GM19328 (cell line): ENCODE measurements around the gene MYH13.

Experiments
- ATAC-seq: cut with Tn5 transposase; IDR thresholded peaks from one replicate; pipeline ENCODE4 v1.9.1; 2021; ENCODE audit warnings: mild to moderate bottlenecking, moderate library complexity; ENCODE audit not compliant: unreplicated experiment

The MYH13 gene

DNA sequence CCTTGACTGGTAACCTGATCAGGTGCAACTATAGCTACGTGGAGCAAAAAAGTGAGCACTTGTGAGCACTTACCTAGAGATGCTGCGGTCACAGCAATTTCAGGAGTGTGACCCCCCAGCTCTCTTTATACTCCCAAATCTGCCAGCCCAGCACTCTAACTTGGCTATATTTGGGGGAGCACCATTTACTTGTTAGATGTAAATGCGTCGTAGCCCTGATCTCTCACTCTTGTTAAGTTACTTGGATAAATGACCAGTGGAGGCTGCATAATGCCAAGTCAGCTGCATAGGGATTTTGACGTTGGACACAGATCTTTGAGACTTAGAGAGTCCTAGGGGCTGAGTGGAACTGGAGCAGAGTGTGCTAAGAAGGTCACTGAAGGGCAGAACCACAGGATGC is at the start of gene MYH13:
MYH13 (minus strand) TSS at position 101 of the 400 bp plus-strand sequence. CDS start 8,476 bp downstream, outside the sequence.
- ATAC-seq = no peak

DNA sequence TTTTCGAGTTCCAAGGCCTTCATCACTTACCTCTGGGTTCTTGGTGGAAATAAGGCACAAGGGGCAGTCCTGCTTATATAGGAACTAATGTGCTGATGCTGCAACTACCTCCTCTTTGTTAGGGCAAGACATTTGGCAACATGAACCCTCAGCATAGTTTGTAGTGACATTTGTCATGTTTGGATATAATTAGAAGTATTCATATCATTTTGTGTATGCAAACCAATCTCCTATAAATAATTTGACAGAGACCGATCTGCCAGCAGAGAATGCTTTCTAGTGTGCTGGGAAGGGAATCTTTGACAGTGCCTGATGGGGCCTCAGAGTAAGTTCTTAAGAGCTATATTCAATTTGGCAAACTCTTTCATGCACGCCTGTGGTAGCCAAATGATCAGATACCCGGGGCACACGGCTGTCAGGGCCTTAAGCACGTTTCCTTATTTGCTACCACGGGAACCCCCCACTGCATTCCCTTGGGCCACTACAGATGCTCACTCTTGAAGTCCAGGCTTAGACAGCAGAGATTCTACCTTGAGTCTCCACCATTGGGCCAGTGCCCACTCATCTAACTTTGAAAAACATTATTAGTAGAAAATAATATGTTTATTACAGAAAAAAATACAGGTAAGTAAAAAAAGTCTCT is 49.2 kb upstream of the MYH13 start, which contains the start of gene MYH8:
MYH8 (minus strand) TSS at position 51 of the 643 bp plus-strand sequence. CDS start 1,723 bp downstream, outside the sequence.
- no peak for ATAC-seq

DNA sequence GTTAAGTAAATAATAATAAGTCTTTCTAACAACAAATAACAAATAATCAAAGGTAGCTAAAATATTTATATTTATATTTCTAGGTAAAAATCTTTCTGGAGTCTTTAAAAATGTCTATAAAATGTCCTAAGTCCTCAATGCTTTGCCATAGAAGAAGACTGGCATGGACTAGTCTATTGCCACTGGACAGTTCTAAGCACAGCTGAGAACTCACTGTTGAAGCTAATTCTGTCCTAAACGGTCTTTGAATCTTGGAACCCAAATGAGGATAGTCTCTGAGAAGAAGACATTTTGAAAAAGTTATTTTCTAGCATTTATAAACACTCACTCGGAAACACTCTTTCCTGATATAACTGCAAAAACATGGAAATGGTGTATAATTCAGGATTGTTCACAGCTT is 48.4 kb upstream of the MYH13 start:
- ATAC-seq = no peak

DNA sequence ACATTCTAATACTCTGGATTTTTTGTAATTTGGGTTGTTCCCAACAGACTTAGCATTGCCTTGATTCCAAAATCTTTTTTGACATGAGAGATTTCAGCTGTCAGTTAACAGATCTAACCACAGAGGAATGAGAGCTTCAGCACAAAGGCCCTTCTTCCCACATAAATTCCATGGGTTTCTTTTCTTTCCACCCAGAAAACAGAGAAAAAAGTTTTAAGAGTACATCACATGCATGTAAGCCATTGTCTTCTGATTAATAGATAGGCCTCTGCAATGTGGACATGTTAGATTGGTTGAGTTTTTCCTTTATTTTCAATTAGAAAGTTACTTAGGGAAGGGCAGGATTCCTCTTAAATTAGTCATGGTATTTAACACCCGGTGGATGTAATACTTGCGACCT is 48.0 kb upstream of the MYH13 start:
- no peak for ATAC-seq

DNA sequence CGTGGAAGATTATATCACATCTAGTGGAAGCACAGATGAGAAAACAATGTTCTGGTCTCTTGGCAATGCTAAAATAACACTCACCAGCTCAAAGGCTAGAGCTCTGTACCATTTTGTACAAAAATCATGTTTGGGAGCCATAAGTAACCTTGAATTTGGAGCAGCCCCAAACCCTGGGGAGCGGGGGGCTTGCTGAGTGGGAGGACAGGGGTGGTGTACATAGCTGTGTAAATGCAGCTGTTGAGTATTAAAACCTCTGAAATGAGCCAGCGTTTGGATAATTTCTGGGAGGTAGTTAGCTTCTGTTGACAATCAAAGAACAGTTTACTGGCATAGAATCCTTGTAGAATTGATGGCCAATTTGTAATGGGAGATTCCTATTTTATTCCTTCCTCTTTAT is 44.6 kb upstream of the MYH13 start:
- ATAC-seq = no peak

DNA sequence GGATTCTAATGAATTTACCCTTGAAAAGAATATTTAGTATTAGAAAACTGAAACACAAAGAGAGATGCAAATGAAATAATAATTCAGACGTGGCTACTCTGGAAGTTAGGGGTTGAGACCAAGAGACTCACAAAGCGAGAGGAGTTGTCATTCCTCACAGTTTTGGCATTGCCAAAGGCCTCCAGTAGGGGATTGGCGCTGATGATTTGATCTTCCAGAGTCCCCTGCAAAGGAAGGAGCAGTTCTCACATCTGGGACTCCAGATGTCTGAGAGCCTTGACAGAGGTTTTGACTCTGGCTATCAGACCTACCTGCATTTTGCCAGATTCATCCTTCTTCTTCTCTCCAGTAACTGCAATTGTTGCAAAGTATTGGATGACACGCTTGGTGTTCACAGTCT is 42.4 kb upstream of the MYH13 start:
- no peak for ATAC-seq

DNA sequence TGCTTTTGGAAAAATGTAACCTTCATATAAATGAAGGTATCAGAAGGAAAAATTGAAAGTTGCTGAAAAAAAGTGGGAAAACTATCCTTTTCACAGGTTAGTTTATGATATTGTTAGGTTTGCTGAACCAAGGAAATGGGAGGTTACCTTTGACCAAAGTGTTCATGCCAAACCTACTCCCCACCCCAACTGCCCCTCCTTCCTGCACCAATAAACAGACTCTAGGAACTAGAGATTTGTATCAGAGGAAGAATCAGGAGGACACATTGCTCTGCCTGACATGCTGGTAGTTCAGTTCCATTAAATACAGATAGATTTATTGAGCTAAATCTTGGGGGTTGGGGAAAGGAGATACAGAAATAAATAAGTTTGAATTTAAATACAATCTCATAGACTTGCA is 30.8 kb upstream of the MYH13 start:
- ATAC-seq = no peak

DNA sequence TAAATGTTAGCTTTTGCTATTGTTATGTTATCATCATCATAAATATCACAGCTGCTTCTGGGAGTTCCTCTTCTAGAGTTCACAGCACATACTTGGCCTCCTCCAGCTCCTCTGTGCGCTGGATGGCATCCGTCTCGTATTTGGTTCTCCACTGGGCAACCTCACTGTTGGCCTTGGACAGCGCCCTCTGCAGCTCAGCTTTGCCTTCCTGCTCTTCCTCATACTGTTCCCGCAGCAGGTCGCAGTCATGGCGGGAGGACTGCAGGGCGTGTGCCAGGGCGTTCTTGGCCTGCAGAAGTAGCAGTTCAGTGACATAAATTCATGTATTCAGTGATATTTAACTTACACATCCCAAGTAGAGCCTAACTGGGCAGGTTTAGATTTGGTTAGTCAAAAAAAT is 25.5 kb upstream of the MYH13 start:
- ATAC-seq = no peak

DNA sequence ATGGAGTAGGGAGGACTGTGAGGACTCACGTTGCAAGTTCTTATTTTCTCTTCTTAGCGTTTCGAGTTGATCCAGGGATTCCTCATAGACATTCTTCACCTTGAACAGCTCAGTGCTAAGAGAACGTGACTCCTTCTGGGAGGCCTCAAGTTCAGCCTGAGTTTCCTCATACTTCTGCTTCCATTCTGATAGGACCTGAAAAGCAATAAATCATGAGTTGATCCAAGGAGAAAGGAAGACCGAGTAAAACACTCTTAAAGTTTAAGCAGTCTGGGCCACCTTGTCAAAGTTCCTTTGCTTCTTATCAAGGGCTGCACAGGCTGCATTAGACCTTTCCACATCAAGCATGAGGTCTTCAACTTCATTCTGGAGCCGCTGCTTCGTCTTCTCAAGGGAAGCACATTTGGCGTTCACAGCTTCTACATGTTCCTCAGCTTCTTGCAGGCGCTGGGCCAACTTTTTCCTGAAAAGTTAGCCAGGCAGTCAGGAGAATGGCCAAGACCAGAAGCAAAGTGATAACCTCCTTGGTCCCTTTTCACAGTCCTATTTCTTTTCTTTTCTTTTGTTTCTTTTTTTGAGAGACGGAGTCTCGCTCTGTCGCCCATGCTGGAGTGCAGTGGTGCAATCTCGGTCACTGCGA is 23.8 kb upstream of the MYH13 start:
- ATAC-seq = no peak

DNA sequence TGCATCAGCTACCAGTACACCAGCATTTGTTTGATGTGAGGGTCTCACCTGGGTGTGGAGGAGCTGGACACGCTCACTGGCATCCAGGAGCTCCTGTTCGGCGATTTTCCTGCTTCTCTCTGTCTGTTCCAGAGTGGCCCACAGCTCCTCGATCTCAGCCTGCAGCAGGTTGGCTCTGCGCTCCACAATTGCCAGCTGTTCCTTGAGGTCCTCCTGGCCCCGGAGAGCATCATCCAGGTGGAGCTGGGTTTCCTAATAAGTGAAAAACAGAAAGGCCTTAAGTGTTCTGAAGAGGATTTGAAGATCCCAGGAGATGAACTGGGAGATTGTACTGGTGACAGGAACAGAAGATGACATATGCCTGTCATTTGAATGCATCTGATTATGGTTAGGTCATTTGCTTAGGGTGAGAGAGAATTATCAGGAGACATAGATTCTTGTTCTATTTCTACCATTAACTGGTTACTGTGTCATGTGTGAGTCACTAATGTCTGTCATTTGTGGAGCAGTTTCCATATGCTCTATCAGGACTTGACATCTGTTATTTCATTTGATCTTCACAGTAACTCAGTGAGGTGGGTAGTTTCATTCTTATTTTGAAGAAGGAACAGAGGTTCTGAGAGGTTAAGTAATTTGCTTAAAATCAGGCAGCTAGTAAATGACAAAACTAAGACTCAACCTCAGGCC is 21.5 kb upstream of the MYH13 start:
- no peak for ATAC-seq

DNA sequence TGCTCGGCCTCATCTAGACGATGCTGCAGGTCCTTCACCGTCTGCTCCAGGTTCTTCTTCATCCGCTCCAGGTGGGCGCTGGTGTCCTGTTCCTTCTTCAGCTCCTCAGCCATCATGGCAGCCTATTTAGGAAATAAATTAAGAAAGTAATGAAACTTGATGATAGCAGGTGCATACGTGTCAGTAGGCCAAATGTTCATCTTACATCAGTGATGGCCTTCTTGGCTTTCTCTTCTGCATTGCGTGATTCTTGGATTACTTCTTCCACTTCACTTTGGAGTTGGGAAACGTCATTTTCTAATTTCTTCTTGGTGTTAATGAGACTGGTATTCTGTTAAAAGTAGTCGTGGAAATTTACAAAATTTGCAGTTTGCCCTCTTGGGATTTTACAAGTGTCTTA is 20.1 kb upstream of the MYH13 start:
- ATAC-seq = no peak

DNA sequence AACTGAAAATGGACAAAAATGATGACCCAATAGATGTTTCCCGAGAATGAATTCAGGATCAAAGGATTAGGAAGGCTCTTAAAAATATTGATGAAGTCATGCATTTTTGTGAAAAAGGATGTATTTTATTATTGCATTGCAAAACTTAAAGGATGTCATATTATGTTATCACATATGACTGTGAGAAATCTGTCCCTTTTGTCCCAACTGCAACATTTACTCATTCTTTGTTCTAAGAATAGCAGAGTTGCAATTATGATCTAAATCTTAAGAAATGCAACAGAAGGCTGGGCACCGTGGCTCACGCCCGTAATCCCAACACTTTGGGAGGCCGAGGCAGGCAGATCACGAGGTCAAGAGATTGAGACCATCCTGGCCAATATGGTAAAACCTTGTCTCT is 13.1 kb upstream of the MYH13 start:
- no peak for ATAC-seq

DNA sequence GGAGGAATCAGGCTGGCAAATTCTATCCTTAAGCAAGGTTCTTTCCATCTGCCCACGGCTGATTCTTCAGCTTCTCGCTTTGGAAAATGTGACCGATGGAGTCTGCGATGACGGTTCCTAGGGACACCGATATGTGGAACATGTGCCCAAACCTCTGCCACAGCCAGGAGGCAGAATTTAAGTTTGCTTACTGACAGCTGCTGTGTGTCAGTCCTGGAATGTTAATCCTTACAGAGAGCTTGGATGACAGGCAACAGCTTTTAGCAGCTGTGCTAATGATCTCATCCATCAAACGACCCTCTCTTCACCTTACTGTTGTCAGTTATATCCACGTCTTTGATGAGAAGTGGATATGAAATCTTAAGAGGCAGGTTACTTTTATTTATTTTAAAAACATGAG is 11.4 kb upstream of the MYH13 start:
- no peak for ATAC-seq

DNA sequence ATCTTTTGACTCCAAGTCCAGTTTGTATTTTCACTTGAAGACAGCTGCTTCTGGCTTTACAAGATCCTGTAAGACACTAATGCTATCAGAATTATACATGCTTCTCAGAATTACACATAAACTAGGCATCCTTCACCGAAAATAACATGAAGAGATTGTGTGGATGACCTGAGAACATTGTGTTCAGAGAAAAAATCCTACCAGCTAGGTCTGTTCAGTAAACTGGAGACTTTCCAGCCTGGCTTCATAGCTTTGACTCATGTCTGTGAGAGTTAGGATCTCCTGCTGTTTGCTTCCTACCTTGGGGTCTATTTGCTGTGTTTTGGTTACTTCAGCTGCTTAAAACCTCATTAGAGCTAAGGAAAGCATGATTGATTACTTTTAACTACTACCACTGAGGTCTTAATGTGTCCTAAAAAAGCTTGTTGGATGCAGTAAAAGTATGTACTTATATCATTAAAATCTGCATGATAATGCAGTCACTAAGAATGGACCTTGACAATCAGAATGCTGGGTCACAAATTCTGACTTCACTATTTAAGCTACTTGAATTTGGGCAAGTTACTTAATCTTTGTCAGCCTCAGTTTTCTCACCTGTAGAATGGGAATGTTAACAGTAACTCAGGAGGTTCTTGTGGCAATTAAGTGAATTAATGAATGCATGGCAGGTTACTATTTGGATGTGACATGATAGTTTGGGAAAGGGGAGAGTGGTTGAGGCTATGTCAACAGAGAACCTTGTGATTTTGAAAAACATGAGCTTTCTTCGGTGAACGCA is 8.0 kb upstream of the MYH13 start:
- ATAC-seq = no peak

DNA sequence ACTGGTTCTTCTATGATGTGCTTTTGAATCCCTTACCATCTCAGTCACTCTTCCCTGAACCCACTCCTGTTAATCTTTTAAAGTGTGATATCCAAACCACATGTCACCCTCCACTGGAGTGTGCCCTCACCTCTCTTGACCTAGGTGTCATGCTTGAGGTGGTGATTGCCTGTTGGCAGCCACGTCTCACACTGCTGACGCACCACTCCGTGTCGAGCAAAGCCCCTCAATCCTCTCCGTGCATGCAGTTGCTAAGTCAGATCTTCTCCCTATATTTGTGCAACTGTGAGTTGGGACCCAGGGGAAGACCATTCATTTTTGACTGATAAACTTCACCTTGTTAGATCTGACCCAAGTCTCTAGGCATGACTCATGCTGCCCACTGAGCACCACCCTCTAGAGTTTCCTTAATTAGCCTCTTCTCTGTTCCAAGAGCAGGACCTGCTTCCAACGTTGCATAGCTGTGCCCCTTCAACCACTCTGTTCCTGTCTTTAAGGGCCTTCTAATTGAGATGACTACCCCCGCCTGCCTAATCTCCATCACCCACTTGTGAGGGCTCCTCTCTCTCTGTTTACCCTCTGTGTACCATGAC is 2.7 kb downstream of the MYH13 start:
- ATAC-seq = no peak

DNA sequence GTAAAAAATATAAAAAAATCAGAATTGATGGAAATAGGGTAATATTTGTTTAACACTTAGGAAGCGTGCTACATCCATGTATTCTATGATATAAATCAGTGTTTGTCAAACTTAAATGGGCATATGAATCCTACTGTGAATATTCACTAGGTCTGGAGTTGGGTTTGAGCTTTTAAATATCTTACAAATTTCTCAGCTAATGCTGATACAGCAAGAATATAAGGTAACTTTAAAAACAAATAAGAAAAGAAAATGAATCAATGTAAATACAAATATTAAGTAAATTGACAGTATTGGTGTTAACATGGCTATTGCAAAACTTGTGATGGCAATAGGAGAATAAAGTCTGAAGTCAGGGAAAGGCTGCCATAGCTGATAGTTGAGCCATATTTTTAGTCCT is 3.6 kb downstream of the MYH13 start:
- no peak for ATAC-seq

DNA sequence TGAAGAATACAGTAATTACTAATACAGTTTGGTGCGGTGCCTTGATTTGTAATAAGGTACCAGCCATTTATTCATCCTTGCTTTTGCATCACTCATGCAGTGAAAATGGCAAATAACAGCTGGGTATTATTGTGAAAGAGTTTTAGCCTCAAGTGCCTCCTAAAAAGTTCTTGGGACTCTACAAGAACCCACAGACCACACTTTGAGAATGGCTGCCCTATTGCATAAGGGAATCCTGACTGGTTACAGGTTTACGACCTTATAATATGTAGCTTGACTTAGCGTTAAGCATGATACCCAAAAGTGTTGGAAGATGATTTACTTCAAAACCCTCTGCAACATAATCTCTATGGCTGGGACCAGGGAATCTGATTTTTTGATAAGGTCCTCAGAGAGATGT is 4.2 kb downstream of the MYH13 start:
- ATAC-seq = no peak

DNA sequence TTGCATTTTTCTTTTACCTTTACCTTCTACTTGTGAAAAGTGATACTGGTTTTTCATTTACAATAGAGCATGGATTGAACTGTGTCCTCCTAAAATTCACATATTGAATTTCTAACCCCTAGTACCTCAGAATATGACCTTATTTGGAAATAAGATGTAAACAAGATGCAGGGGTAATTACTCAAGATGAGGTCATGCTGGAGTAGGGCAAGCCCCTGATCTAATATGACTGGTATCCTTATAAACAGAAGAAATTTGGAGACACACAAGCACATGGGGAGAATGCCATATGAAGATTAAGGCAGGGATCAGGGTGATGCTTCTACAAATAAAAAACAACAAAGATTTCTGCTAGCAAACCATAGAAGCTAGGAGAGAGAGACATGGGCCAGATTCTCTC is 12.2 kb downstream of the MYH13 start:
- ATAC-seq = no peak

DNA sequence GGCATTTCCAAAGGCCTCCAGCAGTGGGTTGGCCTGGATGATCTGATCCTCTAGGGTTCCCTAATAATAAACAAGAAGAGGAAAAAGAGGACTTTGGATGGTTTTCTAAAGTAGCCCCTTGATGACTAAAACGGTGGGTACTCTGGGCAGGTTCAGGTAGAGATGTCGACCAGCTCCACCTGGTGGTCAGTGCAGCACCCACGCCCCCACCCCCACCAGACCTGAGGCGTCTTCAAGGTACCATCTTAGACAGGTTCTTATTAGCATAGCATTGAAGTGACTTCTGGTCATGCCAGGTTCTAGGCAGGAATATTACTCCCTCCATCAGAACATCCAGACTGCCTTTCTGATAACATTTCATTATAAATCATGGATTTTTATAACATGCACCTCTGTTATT is 15.0 kb downstream of the MYH13 start:
- no peak for ATAC-seq

DNA sequence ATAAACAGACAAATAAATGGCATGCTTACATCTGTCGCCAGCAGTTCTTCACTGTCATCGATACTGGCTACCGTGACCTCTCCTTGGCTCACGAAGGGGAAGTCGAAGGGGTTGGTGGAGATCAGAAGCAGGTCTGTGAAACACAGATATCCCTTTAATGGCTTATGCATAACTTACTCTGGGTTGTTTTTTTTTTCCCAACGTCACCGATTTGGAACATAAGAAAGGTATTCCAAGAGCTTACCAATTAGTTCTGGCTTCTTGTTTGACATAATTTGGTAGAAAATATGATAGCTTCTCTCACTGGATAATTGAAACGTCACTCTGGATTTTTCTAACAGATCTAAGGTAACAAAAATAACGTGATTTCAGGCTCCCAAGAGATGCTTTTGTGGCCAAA is 18.2 kb downstream of the MYH13 start:
- no peak for ATAC-seq

DNA sequence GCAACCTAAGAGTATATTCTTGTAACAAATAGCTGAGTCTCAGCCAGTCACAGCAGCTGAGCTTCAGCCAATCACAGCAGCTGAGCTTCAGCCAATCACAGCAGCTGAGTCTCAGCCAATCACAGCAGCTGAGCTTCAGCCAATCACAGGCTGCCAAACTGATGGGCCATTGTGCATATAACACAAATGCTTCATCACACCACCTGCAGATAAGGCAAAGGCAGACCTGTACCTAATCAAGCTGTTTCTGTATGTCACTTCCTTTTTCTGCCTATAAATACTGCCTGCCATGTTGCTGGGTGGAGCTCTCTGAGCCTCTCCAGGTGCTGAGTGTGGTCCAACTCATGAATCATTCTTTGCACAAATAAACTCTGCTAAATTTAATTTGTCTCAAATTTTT is 19.9 kb downstream of the MYH13 start:
- ATAC-seq = no peak
